ENCODE data around the gene CCDC174.

The CCDC174 gene

DNA sequence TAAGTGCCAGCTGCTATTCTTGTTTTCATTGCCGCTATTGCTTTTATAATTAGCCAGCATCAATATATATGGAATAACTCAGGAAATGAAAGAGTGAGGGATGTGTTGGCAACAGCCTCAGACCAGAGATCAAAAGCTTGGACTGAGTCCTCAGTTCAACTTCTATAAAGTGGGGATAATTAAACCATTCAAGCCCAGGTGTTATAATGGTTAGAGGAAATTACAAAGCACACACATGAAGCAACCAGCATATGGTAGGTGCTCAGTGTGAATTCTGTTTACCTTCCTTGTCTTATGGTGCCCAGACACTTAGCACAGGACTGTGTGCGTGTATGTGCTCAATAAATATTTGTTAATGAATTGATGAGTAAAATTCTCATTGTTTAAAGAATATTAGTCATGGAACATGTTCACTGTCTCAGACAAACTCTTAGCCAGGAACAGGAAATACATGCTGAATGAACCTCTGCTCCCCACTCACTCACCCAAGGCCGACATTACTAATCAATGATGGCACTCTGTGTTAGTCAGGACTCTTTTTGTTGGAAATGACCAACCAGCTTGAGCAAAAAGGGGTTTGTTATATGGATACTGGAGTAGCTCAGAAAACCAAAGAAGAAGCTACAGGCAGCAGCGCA is 16.7 kb upstream of the CCDC174 start:
- TF ChIP-seq ZFX (IDR thresholded peaks at IDR 0.05) = no peak
- TF ChIP-seq, protein P1, sequence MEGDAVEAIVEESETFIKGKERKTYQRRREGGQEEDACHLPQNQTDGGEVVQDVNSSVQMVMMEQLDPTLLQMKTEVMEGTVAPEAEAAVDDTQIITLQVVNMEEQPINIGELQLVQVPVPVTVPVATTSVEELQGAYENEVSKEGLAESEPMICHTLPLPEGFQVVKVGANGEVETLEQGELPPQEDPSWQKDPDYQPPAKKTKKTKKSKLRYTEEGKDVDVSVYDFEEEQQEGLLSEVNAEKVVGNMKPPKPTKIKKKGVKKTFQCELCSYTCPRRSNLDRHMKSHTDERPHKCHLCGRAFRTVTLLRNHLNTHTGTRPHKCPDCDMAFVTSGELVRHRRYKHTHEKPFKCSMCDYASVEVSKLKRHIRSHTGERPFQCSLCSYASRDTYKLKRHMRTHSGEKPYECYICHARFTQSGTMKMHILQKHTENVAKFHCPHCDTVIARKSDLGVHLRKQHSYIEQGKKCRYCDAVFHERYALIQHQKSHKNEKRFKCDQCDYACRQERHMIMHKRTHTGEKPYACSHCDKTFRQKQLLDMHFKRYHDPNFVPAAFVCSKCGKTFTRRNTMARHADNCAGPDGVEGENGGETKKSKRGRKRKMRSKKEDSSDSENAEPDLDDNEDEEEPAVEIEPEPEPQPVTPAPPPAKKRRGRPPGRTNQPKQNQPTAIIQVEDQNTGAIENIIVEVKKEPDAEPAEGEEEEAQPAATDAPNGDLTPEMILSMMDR (conservative IDR thresholded peaks at IDR 0.05) = no peak
- H3K27ac ChIP-seq = no peak overlapping the region

DNA sequence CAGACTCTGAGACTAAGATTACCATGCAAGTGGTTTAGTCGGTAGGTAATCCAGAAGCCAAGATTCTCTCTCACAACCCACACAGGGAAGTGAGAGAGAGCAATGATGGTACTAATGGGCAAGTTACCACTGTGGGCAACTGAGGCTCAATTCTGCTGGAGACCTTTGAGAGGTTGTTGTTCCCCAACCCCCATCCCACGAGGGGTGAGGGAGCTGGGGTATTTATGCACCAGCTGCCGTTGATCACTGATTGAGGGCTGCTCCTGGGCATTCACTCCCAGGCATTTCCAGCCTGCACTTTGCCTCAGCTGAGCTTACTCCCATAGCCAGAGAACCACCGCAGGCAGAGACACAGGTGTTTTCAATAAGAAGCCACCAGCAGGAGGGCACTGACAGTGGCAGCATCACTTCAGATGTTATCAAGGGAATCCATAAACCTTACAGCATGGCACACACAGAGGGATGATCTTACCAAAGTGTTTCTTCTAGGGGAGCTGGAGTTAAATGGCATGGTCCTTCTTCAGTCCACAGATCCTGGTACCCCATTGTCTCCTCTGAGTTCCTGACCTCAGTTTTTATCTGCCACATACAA is 15.0 kb upstream of the CCDC174 start:
- H3K27ac ChIP-seq = no peak overlapping the region
- TF ChIP-seq, protein P1 (conservative IDR thresholded peaks at IDR 0.05) = no peak

DNA sequence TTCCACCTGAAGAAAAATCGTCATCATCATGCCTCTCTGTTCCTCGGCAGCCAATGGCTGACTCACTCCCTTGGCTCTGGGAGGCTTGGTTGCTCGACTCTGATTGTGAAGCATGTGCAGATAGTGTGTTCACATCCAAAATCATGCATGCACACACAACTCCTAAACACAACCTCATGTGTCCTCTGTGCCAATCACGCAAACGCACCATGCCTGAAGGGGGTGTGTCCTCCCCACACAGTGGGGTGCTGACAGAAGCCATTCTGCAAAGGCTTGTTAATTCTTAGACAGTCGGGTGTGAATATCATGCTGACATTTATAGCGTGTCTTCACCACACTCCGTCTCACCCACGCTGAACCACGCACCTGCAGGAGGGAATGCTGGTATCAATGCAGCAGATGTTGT is 11.4 kb upstream of the CCDC174 start:
- H3K27ac ChIP-seq = no peak overlapping the region
- TF ChIP-seq, protein P1 (conservative IDR thresholded peaks at IDR 0.05) = no peak
- TF ChIP-seq ZFX (IDR thresholded peaks at IDR 0.05) = no peak

DNA sequence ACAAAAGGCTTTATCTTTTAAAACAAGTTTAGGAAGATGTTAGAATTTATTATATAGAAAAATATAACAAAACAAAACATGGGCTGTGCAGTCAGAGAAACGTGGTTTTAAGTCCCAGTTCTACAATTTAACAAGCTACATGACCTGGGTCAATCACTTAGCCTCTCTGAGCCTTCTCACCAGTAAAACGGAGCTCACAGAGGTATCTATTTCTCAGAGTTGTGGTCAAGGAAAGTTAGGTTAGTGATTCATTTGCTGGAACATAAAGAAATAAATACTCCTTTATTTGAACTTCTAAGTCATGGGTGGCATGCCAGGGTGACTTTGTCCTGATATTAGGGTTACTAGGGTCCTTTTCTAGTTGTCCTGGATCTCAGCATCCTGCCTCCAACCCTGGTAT is 10.8 kb upstream of the CCDC174 start:
- TF ChIP-seq, protein P1 (conservative IDR thresholded peaks at IDR 0.05) = no peak
- TF ChIP-seq ZFX (IDR thresholded peaks at IDR 0.05) = no peak
- H3K27ac ChIP-seq = no peak overlapping the region

DNA sequence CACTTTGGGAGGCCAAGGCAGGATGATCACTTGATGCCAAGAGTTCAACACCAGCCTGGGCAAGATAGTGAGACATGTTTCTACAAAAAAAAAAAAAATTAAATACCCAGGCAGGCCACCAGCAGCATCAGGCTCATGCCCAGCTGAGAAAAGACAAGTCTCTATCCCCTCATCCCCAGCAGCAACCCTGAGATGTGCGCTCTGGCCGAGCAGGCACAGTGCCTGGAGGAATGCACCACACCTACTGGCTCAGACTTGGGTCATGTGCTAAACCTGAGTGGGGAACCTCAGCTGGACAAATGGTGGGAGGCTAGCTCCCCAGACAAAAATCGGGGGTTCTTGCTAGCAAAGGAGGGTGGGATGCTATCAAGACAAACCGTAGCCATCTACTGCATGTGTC is 10.2 kb upstream of the CCDC174 start:
- no peak overlapping the region for H3K27ac ChIP-seq
- no peak for TF ChIP-seq ZFX (IDR thresholded peaks at IDR 0.05)
- TF ChIP-seq, protein P1 (conservative IDR thresholded peaks at IDR 0.05) = no peak

DNA sequence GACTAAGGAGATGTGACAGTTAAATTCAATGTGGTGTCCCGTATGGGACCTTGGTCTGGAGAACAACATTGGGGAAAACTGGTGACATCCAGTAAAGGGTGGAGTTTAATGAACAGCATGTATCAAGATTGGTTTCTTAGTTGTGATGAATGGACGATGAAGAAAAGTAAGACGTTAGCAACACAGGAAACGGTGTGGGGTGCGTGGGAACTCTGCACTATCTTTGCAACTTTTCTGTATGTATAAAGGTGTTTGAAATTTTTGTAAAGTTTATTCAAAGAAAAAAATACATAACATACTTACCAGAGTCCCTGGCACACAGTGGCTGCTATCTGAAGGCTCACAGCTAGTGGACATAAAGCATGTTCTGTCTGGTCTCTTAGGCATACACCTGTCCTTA is 6.1 kb upstream of the CCDC174 start:
- H3K27ac ChIP-seq = no peak overlapping the region
- no peak for TF ChIP-seq ZFX (IDR thresholded peaks at IDR 0.05)
- TF ChIP-seq, protein P1 (conservative IDR thresholded peaks at IDR 0.05) = no peak

DNA sequence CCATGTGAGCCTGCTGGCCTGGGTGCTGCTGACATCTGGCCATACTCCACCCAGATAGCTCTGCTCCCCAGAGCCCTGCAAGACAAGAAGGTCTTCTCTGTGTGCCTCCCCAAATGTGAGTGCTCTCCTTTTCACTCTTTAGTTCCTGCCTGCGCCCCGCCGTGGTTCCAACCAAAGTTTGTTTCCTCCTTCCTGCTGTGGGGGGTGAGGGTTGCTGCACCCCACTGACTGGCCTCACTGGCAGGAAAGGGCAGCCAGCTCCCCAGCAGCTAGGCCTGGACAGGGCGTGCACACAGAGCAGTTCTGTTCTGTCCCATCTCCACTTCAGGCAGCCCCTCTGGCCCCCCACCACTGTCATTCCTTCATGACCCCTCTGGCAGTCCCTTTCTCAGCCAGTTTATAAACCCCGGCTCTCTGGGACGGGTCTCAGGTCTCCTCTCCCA is 5.4 kb upstream of the CCDC174 start:
- TF ChIP-seq, protein P1 (conservative IDR thresholded peaks at IDR 0.05) = no peak
- TF ChIP-seq ZFX (IDR thresholded peaks at IDR 0.05) = no peak

More for the DNA sequence above, 5.4 kb upstream of the CCDC174 start:
- no peak overlapping the region for H3K27ac ChIP-seq

Measured in C4-2B (cell line).